HepG2 (cell line): Measurements from ENCODE around the gene EPC1. TPM values are rescaled to one million over a fixed set of nuclear protein-coding genes. Genes with fewer than 3 reads are reported as not detected.

ENCODE experiments used
- CC2D1A ChIP-seq: sonication (generic); formaldehyde crosslinking; IDR thresholded peaks from 2 replicates; pipeline ENCODE4 v1.8.1; 2023; ENCODE audit warnings: mild to moderate bottlenecking, missing genetic modification reagents
- CENPX ChIP-seq: sonication (generic); formaldehyde crosslinking; IDR thresholded peaks from 2 replicates; pipeline ENCODE4 v1.9.0; 2021; ENCODE audit warnings: mild to moderate bottlenecking, missing genetic modification reagents, moderate library complexity
- CTCF ChIP-seq: sonication (generic); formaldehyde crosslinking; IDR thresholded peaks from 2 replicates; pipeline ENCODE4 v1.5.0; 2020; ENCODE audit warnings: mild to moderate bottlenecking, missing genetic modification reagents, moderate library complexity
- ELF1 ChIP-seq: sonication (generic); formaldehyde crosslinking; IDR thresholded peaks from 2 replicates; pipeline ENCODE4 v1.4.0; 2020; ENCODE audit warnings: missing genetic modification reagents
- ELK4 ChIP-seq: sonication (generic); formaldehyde crosslinking; IDR thresholded peaks from 2 replicates; pipeline ENCODE4 v1.9.0; 2021; ENCODE audit warnings: missing genetic modification reagents, borderline replicate concordance
- IKZF1 ChIP-seq: fragments of 450-650 bp; IDR thresholded peaks from 2 replicates; pipeline ENCODE4 v1.7.1; 2016
- IRF9 ChIP-seq: sonication (generic); formaldehyde crosslinking; IDR thresholded peaks from 2 replicates; pipeline ENCODE4 v1.8.0; 2022; ENCODE audit warnings: missing genetic modification reagents, mild to moderate bottlenecking, borderline replicate concordance
- KDM5B ChIP-seq: sonication (generic); formaldehyde crosslinking; IDR thresholded peaks from 2 replicates; pipeline ENCODE4 v1.4.0; 2020; ENCODE audit warnings: missing genetic modification reagents, mild to moderate bottlenecking, borderline replicate concordance
- MAZ ChIP-seq, 2 experiments: sonication (generic) in 1 of 2; formaldehyde crosslinking in 1 of 2; IDR thresholded peaks; 2 replicates each; pipeline versions ENCODE4 v1.5.0 to v1.6.1; 2012 to 2020; ENCODE audit warnings: low read depth in 2 of 2, mild to moderate bottlenecking in 2 of 2, borderline replicate concordance in 1 of 2, improper control_type of control experiment in 1 of 2, low read length in 1 of 2, missing genetic modification reagents in 1 of 2, moderate library complexity in 1 of 2
- MTF2 ChIP-seq: sonication (generic); formaldehyde crosslinking; IDR thresholded peaks from 2 replicates; pipeline ENCODE4 v1.5.0; 2020; ENCODE audit warnings: missing genetic modification reagents, borderline replicate concordance
- REXO4 ChIP-seq: sonication (generic); formaldehyde crosslinking; IDR thresholded peaks from 2 replicates; pipeline ENCODE4 v1.8.0; 2022; ENCODE audit warnings: missing genetic modification reagents, mild to moderate bottlenecking, borderline replicate concordance
- SMC3 ChIP-seq: IDR thresholded peaks from 2 replicates; pipeline ENCODE4 v1.6.1; 2011; ENCODE audit warnings: low read length, improper control_type of control experiment
- TARDBP ChIP-seq: sonication (generic); formaldehyde crosslinking; IDR thresholded peaks from 2 replicates; pipeline ENCODE4 v1.8.0; 2022; ENCODE audit warnings: mild to moderate bottlenecking, missing genetic modification reagents
- ZKSCAN5 ChIP-seq: sonication (generic); formaldehyde crosslinking; IDR thresholded peaks from 2 replicates; pipeline ENCODE4 v1.5.1; 2020; ENCODE audit warnings: mild to moderate bottlenecking, missing genetic modification reagents
- ZNF180 ChIP-seq: sonication (generic); formaldehyde crosslinking; IDR thresholded peaks from 2 replicates; pipeline ENCODE4 v1.4.0; 2020; ENCODE audit warnings: low read depth, missing genetic modification reagents, borderline replicate concordance
- ZNF678 ChIP-seq: sonication (generic); formaldehyde crosslinking; IDR thresholded peaks from 2 replicates; pipeline ENCODE4 v1.4.0; 2020; ENCODE audit warnings: mild to moderate bottlenecking, missing genetic modification reagents
- ZNF710 ChIP-seq: sonication (generic); formaldehyde crosslinking; IDR thresholded peaks from 2 replicates; pipeline ENCODE4 v1.5.0; 2020; ENCODE audit warnings: mild to moderate bottlenecking, missing genetic modification reagents, borderline replicate concordance
- ZSCAN20 ChIP-seq: sonication (generic); formaldehyde crosslinking; IDR thresholded peaks from 2 replicates; pipeline ENCODE4 v1.4.0; 2020; ENCODE audit warnings: missing genetic modification reagents, mild to moderate bottlenecking, borderline replicate concordance
- ZSCAN5A ChIP-seq: sonication (generic); formaldehyde crosslinking; IDR thresholded peaks from 2 replicates; pipeline ENCODE4 v1.8.0; 2022; ENCODE audit warnings: mild to moderate bottlenecking, missing genetic modification reagents, borderline replicate concordance
- polyA plus RNA-seq, 8 experiments: library from polyadenylated mRNA; depleted of rRNA in 3 of 8; stranded (reverse) in 7 of 8; unstranded in 1 of 8; fragments of >200 nt; fragmentation: Illumina TruSeq in 4 of 8; extraction: Trizol in 4 of 8; gene quantifications; 2 replicates each; pipeline versions ENCODE4 v1.2.1 to v1.2.3, GENCODE V29; 2011 to 2016; ENCODE audit warnings: low read depth in 4 of 8, missing spikeins in 1 of 8, mixed read lengths in 1 of 8; ENCODE audit not compliant: insufficient read depth in 1 of 8
- total RNA-seq, 5 experiments: library from RNA; depleted of rRNA; stranded (reverse); fragments of >200 nt; fragmentation: Illumina TruSeq; extraction: Trizol; gene quantifications; 2 replicates each; pipeline ENCODE4 v1.2.3, GENCODE V29; 2016; ENCODE audit warnings: low read depth in 1 of 5

Gene EPC1
- total and polyA plus RNA-seq, 2 of the 13 experiments (the other 11 are each of a cell fraction or from before 2014, with no cell fraction given) = 28.7 to 44.2 TPM

- TF ChIP-seq ZNF710 (CRISPR knock-in tag) (0 out of 2 replicates have a peak, but pooled peaks have one; percentile 10), CTCF (CRISPR knock-in tag) (no peak), ZSCAN20 (CRISPR knock-in tag) (no peak; the same call in none of the 2 replicates), MAZ (IDR thresholded peaks at IDR 0.05; ENCODE audit: borderline replicate concordance, low read depth, low read length) (peak; percentile 75), MAZ (CRISPR knock-in tag; IDR thresholded peaks at IDR 0.05; ENCODE audit: low read depth) (peak; percentile 60), ZKSCAN5 (no peak), ZSCAN5A (CRISPR knock-in tag) (no peak; the same call in none of the 2 replicates), SMC3 (no peak), MTF2 (CRISPR knock-in tag) (no peak; the same call in 1 of the 2 replicates), ZNF678 (CRISPR knock-in tag) (peak; percentile 30; the same call in 1 of the 2 replicates), IKZF1 (no peak), CC2D1A (no peak), CENPX (CRISPR knock-in tag) (no peak), REXO4 (CRISPR knock-in tag) (no peak), ZNF180 (no peak), ELF1 (CRISPR knock-in tag) (no peak), KDM5B (no peak), ELK4 (no peak), IRF9 (CRISPR knock-in tag) (peak; percentile 79; the same call in 1 of the 2 replicates), TARDBP (CRISPR knock-in tag) (no peak)
These were observed at the start of gene EPC1 (continued) for GRCh38 chr10:32346551-32347362.
